Pulmonary artery endothelial cell (primary cell): ENCODE results near the gene SOX12. TPM values are rescaled to one million over a fixed set of nuclear protein-coding genes. Genes with fewer than 3 reads are reported as not detected.
A peak's percentile ranks its signal among the peaks of the same experiment; 100 is the strongest.
"Not testable (repeated sequence)": the region's sequence is repeated elsewhere in the genome, so short reads cannot be mapped to it uniquely, and the experiment has no call there.

Experiments
- DNase-seq: peaks from one replicate; pipeline ENCODE4 v3.0.0-alpha.2; 2011; ENCODE audit warnings: low read depth, low spot score
- total RNA-seq: library from RNA; depleted of rRNA; stranded (reverse); fragments of >200 nt; gene quantifications from 2 replicates; pipeline ENCODE4 v1.2.3, GENCODE V29; 2014

Gene SOX12
- total RNA-seq, 1 donor from 2014 or later = 4.3 TPM

DNA sequence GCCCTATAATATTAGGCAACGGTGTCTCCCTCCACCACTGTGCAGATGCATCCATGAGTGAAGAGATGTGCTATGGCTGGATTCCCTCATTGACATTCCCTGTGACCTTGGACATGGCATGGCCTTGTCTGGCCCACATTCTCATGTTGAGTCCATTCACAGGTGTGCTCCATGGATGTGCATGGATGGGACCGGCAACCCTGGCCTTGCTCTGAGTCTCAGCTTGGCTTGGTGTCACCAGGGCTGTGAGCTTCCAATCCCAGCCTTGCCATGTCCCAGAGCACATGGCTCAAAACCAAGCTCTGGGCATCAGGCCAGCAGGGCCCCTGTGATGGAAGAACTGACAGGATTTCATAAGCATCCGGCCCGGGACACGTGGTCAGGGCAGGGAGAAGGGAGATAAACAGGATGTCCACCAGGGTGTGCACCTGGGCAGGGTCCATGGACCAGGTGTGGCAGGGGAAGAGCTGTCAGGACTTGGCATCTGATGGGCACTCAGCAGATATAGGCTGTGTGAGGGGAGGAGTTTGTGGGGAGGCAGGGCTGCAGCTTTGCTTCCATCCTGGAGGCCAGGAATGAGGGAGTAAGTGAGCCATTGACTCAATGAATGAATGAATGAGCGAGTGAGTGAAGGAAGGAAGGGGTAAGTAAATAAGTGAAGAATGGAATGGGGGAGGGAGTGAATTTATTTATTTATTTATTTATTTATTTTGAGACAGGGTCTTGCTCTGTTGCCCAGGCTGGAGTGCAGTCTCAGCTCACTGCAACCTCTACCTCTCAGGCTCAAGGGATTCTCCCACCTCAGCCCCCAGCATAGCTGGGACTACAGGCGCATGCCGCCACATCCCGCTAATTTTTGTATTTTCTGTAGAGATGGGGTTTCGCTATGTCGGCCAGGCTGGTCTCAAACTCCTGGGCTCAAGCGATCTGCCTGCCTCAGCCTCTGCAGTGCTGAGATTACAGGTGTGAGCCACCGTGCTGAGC lies 37.2 kb downstream of the SOX12 start:
- peak; percentile 57 for DNase-seq

DNA sequence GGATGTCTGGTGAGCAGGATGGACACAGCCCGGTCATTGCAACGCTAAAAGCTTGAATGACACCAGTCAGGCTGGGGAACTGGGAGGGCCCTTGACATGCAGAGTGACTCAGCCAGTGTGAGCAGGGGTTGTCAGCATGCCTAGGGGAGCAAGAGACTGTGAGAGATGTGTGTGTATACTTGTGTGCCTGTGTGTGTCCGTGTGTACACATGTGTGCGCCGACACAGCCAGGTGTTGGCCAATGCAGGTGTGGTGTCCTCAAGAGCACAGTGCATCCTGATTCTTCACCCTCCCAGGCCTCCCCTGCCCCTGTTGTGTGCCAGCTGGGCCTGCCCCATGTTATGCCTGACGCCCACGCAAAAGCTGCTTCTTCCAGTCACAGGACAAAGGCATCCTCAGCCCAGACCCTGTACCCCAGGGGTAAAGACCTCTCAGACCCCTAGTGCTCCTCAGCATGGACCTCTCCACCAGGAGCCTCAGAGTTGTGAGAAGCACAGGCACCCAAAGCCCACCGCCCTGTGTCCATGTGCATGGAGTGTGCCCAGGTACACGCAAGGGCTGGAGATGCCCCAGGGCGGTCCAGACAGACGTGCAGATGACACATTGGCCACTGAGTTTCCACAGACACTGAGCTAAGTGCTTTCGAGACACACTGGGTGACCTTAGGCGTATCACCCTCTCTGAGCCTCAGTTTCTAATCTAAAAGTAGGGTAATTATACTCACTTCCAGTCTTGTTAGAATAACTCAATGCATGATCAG lies 38.1 kb downstream of the SOX12 start:
- DNase-seq = no peak

DNA sequence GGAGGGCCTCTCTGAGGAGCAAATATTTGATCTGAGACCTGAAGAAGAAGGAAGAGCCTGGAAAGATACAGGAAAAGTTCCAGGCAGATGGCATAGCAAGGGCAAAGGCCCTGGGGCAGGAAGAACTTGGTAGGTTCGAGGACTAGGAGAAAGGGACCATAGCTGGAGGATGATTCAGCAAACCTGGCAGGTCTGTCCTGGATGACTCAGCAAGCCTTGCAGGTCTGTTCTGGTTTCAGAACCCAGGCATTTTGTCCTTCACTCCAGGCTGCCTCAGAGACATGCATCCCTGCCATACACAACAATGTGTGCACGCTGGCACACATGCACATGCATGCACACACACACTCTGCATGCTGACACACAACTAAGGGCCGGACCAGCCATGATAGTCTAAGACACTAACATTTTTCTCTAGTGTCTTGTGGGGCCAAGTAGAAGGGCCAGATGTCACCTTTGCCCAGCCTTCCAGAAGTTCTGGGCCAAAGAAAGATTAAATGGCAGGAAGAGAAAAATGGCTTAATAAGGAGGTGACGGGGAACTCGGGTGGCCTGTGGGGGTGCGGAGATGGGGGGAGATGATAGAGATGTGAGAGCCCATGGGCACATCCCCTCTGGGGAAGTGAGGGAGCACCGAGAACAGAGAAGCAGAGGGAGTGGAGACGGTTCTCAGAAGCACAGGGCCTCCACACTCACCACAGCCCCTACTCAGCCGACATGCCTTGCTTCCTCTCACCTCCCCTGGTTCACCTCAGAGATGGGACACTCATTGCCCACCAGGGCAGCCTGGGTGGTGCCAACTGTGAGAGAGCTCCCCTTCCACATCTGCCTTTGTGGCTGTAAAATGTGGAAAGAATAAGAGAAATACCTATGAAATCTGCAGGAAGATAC lies 39.8 kb downstream of the SOX12 start:
- no peak for DNase-seq

DNA sequence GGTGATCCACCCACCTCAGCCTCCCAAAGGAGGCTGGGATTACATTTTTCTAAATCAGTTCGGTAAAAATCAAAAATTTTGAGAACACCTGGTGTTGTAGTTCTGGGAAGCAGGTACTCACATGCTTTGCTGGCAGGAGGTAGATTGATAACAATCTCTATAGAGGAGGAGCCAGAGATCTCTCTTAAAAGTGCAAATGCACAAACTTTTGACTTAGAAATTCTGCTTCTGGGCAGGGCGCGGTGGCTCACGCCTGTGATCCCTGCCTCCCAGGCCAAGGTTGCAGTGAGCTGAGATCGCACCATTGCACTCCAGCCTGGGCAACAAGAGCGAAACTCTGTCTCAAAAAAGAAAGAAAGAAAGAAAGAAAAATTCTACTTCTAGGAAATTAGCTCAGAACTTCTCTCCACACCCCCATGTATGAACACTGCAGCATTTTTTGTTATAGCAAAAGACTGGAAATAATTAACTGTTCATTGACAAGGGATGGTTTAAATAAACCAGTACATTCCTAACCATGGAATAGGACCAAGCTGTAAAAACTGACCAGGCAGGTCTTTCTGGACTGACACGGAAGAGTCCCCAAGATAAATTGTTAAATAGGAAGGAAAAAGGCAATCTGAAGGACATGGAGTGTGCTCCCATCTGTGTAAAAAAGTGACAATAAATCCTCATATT lies 40.8 kb downstream of the SOX12 start:
- no peak for DNase-seq

DNA sequence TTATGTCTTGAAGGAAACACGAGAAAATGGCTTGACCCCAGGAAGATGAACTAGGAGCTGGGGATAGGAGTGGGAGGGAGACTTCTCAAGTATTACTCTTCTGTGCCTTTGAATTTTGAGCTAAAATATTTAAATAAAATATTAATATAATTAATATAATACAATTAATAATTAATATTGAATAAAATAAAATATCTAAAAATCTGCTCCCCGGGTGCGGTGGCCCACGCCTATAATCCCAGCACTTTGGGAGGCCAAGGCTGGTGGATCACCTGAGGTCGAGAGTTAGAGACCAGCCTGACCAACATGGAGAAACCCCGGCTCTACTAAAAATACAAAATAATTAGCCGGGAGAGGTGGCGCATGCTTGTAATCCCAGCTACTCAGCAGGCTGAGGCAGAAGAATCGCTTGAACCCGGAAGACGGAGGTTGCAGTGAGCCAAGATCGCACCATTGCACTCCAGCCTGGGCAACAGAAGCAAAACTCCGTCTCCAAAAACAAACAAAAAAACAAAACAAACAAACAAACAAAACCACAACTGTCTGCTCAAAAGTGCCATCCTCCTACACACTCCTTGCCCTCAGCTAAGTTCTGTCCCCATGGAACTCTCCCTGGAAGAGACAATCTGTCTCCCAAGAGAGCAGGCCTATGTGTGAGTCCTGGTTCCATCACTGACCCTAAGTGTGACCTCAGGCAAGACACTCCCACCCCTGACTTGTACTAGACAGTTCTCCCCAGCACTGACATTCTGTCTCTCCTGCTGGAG lies 41.5 kb downstream of the SOX12 start:
- DNase-seq = no peak

DNA sequence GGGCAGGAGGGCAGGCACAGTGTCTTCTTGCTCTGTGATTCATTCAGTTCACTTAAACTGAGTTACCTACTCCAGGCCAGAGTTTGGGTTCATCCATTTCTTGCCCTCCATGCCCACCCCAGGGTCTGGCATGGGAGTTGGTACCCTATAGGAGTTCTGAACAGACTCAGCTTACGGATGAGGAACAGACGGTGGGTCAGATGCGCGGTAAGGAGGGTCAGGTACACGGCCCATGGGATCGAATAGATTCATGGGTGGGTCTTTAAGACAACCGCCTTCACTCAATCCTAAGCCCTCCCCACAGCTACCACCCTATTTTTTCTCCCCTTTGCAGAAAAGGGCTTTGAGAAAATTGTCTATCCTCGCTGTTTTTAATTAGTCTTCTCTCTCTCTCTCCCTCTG lies 42.1 kb downstream of the SOX12 start:
- no peak for DNase-seq

DNA sequence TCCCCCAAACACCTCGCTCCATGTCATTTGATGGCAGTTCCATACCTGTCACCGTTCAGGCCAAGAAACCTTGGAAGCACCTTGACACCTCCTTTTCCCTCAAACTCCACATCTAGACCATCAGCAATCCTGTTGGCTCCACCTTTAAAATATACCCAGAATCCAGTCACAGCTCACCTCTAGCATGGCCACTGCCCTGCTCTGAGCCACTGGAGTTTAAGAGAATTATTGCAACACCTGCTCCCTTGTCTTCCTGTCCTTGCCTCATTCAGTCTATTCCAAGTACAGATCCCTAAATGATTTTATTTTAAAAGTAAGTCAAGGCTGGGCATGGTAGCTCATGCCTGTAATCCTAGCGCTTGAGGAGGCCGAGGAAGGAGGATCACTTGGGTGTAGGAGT lies 43.6 kb downstream of the SOX12 start:
- no peak for DNase-seq

DNA sequence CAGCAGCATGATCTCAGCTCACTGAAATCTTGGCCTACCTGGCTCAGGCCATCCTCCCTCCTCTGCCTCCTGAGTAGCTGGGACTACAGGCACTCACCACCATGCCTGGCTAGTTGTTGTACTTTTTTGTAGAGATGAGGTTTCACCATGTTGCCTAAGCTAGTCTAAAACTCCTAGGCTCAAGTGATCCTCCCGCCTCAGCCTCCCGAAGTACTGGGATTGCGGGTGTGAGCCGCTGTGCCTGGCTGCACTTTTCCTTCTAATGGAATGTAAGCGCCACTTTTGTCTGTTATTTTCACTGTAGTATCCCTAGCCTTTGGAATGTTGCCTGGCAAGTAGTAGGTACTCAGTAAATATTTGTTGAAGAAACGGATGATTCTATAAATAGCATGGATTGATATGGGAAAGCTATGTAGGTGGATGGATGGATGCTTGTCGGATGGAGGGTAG lies 44.8 kb downstream of the SOX12 start:
- DNase-seq = no peak

DNA sequence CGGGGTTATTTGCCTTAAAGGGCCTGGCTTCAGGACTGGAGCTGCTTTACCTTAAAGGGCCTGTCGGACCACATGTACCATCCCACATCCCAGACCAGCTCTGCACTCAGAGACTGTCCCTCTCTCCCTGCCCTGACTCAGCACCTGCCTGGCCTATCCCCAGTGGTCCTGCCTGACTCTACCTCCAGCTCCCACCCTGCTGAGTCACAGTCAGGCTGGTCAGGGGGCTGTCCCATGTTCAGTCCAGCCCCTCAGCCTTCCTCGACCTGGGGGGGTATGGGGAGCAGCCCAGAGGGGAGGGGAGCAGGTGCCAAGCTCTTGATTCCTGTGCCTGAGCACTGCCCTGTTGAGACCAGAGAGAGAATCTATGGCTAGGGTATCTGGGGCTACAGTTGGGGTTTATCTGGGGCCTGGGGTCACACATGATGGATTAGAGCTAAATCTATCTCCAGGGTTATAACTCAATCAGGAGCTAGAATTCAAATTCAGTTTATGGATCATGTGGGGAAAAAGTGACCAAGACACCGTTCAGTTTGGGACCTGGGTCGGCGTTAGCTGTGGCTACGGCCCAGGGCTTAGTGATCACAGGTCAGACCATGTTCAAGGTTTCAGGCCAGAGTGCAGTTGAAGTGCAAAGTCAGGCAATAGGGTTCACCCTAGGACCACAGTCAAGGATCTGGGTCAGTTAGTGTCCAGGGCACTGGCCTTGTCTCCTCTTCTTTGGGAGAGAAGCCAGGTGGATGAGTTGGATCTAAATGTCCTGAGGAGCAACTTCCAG lies 45.8 kb downstream of the SOX12 start:
- no peak for DNase-seq

DNA sequence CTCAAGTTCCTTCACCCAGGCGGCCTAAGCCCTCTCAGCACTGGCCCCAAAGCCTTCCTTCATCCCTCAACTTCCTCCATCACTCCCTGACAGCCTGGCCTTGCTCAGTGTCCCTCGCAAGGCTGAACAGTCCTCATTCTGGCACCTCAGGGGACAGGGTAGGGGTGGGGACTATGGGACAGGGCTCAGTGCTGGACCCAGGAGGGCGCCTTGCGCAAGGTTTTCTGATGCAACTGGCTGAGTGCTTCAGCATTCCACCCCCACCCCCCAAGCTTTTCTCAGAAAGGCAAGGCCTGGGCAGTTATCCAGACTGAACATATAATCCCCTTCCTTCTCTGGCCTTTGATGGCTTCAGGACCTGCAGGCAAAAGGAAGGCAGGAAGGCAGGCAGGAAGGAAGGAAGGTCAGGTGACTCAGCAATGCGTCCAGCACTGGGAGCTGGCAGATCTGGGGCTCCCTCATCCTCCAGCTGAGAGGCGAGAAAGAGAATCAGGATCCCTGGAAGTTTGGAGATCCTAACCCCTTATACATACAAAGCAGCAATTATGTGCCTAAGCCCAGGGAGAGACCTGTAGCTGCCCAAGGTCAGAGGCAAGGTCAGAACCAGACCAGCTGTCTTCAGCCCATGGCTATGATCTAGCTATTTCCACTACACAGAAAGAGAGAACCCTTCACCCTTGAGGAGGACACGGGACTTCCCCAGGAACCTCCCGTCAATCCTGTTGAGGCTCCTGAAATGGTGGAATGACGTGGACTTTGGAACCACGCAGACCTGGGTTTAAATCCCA lies 46.6 kb downstream of the SOX12 start:
- peak; percentile 80 for DNase-seq

DNA sequence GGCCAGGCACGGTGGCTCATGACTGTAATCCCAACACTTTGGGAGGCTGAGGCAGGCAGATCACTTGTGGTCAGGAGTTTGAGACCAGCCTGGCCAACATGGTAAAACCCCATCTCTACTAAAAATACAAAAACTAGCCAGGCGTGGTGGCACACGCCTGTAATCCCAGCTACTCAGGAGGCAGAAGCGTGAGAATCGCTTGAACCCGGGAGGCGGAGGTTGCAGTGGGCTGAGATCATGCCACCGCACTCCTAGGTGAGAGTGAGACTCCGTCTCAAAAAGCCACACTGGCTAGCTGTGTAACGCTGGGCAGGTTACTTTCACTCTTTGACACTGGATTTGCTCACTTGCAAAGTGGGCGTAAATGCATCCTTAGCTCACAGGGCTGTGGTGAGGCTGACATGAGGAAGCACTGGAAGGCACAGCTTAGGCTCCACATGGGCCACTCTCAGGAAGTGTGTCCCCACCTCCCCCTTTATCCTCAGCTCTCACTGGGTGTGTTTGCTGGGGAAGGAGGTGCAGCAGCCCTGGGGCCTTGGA lies 47.3 kb downstream of the SOX12 start:
- not testable (repeated sequence) for DNase-seq

DNA sequence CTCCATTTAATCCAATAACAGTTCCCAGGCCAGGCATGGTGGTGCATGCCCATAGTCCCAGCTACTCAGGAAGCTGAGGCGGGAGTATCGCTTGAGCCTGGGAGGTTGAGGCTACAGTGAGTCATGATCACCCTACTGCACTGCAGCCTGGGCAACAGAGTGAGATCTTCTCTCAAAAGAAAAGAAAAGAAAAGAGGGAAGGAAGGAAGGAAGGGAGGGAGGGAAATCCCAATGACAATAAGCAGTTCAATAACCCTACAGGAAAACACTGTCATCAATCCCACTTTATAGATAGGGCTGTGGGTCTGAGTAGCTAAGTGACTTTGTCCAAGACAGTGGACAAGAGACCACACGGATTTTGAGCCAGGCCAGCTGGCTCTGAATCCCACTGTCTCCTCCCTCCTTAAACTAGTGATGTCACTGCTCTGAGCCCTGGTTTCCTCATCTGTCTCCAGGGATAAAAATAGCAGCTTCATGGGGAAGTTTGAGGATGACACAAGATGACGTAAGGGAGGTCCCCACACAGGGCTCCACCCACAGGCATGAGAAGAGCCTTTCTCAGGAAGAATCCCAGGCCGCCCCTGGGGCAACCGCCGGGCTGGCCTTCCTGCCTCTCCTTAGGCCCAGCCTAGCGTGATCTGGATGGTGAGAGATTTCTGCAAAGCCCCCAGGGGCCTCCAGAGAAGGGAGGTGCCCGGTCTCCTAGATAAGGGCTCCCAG lies 48.0 kb downstream of the SOX12 start:
- peak; percentile 78 for DNase-seq

DNA sequence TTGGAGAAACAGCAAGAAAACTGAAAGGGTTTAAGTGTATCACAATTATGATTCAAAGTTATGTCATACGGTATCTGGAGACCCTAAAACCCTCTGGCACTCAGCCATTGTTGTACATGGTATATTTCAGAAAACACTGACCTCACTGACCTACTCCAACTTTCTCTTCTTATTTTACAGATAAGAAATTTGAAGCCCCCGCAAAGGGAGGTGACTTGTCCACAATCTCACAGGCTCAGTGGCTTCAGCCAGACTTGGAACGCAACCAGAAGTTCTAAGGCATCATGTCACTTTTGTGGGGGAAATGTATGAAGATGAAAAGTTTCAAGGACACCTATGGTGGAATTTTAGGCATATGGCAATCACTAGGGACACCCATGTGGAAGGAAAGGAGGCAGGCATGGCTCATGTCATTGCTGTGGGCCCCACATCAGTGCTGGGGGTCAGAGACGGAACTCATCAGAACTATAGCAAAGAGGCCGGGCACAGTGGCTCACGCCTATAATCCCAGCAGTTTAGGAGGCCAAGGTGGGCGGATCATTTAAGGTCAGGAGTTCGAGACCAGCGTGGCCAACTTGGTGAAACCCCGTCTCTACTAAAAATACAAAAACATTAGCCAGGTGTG lies 50.0 kb downstream of the SOX12 start:
- DNase-seq = no peak

DNA sequence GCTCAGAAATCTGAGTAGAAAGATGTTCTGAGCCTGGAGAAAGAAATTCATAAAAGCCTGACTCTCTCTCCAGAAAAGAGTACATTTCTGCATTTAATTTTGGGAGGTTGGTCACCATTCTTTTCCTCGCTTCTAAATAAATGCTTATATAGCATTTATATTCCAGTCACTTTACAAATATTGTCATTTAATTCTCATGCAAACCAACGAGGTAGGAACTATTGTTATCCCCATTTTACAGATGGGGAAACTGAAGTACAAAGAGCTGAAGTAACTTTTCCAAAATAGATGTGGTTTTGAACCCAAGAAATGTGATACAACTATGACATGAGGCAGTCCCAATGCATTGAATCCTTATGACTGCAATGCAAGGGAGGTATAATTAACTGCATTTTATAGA lies 50.7 kb downstream of the SOX12 start:
- DNase-seq = no peak

DNA sequence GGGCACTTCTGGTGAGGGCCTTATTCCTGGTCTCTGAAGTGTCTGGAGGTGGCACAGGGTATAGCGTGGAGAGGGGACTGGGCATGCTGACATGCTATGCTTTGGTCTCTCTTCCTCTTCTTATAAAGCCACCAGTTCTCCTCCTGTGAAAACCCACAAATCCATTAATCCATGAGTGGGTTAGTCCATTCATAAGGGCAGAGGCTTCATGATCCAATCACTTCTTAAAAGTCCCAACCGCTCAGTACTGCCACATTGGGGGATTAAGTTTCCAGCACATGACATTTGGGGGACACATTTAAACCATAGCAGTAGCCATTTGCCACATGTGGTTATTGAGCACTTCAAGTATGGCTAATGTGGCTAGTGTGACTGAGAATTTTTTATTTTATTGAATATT lies 51.4 kb downstream of the SOX12 start:
- no peak for DNase-seq

DNA sequence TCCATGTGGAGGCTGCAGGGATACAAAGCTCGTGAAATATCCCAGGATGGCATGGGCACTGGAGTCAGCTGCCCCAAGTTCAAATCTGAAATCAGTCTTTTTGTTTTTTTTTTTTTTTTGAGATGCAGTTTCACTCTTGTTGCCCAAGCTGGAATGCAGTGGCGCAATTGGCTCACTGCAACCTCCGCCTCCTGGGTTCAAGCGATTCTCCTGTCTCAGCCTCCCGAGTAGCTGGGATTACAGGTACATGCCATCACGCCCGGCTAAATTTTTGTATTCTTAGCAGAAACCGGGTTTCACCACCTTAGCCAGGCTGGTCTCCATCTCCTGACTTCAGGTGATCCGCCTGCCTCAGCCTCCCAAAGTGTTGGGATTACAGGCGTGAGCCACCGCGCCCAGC lies 52.2 kb downstream of the SOX12 start:
- DNase-seq = not testable (repeated sequence)

DNA sequence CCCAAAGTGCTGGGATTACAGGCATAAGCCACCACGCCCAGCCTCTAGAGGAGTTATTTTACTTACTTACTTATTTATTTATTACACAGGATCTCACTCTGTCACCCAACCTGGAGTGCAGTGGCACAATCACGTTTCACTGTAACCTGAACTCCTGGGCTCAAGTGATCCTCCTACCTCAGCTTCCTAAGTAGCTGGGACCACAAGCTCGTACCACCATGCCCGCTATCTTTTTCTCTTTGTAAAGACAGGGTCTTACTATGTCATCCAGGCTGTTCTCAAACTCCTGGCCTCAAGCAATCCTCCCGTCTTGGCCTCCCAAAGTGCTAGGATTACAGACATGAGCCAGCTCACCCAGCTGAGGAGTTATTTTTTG lies 53.6 kb downstream of the SOX12 start:
- DNase-seq = no peak
